IPS-18a (cell line): ENCODE data around the gene CSNK1G2.
"Not testable (repeated sequence)": the region's sequence is repeated elsewhere in the genome, so short reads cannot be mapped to it uniquely, and the experiment has no call there.

Source experiments
- H3K27ac ChIP-seq: one replicate; pipeline ENCODE4 v1.5.1; 2013; ENCODE audit warnings: low read length
- H3K27me3 ChIP-seq: one replicate; pipeline ENCODE4 v1.6.1; 2013; ENCODE audit warnings: mild to moderate bottlenecking, low read length; ENCODE audit not compliant: control insufficient read depth, insufficient read depth
- H3K36me3 ChIP-seq: one replicate; pipeline ENCODE4 v1.6.1; 2013; ENCODE audit warnings: low read depth, low read length; ENCODE audit not compliant: control insufficient read depth
- H3K4me1 ChIP-seq: one replicate; pipeline ENCODE4 v1.6.1; 2013; ENCODE audit warnings: low read depth, low read length; ENCODE audit not compliant: control insufficient read depth
- H3K4me3 ChIP-seq: one replicate; pipeline ENCODE4 v1.5.1; 2013; ENCODE audit warnings: low read length
- H3K9ac ChIP-seq: one replicate; pipeline ENCODE4 v1.6.1; 2013; ENCODE audit warnings: mild to moderate bottlenecking, low read length, moderate library complexity
- H3K9me3 ChIP-seq: one replicate; pipeline ENCODE4 v1.6.1; 2013; ENCODE audit warnings: low read depth, low read length; ENCODE audit not compliant: control insufficient read depth

The CSNK1G2 gene

GRCh38 chr19:1987197-1988187, 46.5 kb downstream of the CSNK1G2 start:
- Histone ChIP-seq H3K9me3 (no peaks in the 10 kb centered on the region), H3K36me3 (peaks cover 39% of the 10 kb centered on the region), H3K4me3 (no peak overlapping the region), H3K4me1 (no peaks in the 10 kb centered on the region), H3K27ac (no peak overlapping the region), H3K9ac (no peak overlapping the region), H3K27me3 (no peaks in the 10 kb centered on the region)

GRCh38 chr19:1988464-1988863, 47.5 kb downstream of the CSNK1G2 start:
- H3K4me1 ChIP-seq, H3K9me3 ChIP-seq, H3K27ac ChIP-seq, H3K9ac ChIP-seq, H3K4me3 ChIP-seq, H3K27me3 ChIP-seq: not testable (repeated sequence)
- H3K36me3 ChIP-seq: peaks cover 36% of the 10 kb centered on the region

- Histone ChIP-seq H3K36me3 (peaks cover 34% of the 10 kb centered on the region), H3K27ac (no peak overlapping the region), H3K27me3 (no peaks in the 10 kb centered on the region), H3K4me1 (no peaks in the 10 kb centered on the region), H3K4me3 (no peak overlapping the region), H3K9ac (no peak overlapping the region), H3K9me3 (no peaks in the 10 kb centered on the region)
Observed at GRCh38 chr19:1989513-1990229, 48.7 kb downstream of the CSNK1G2 start.

GRCh38 chr19:1990230-1991017, 49.5 kb downstream of the CSNK1G2 start:
- Histone ChIP-seq H3K27me3 (no peaks in the 10 kb centered on the region), H3K4me3 (no peak overlapping the region), H3K4me1 (no peaks in the 10 kb centered on the region), H3K9ac (no peak overlapping the region), H3K27ac (no peak overlapping the region), H3K9me3 (no peaks in the 10 kb centered on the region), H3K36me3 (peaks cover 29% of the 10 kb centered on the region)

GRCh38 chr19:1991018-1991913, 50.3 kb downstream of the CSNK1G2 start:
- Histone ChIP-seq H3K27ac (no peak overlapping the region), H3K36me3 (peaks cover 29% of the 10 kb centered on the region)

GRCh38 chr19:1992759-1993260, 51.8 kb downstream of the CSNK1G2 start:
- Histone ChIP-seq H3K9me3 (no peaks in the 10 kb centered on the region), H3K9ac (no peak overlapping the region), H3K36me3 (peaks cover 25% of the 10 kb centered on the region)

More at GRCh38 chr19:1991018-1991913, 50.3 kb downstream of the CSNK1G2 start:
- Histone ChIP-seq H3K9me3 (no peaks in the 10 kb centered on the region), H3K9ac (no peak overlapping the region), H3K4me1 (no peaks in the 10 kb centered on the region), H3K4me3 (no peak overlapping the region), H3K27me3 (no peaks in the 10 kb centered on the region)

GRCh38 chr19:1997353-1998233, 56.6 kb downstream of the CSNK1G2 start:
- Histone ChIP-seq H3K27me3 (no peaks in the 10 kb centered on the region), H3K9me3 (no peaks in the 10 kb centered on the region), H3K4me1 (no peaks in the 10 kb centered on the region), H3K9ac (no peak overlapping the region), H3K27ac (no peak overlapping the region), H3K4me3 (no peak overlapping the region), H3K36me3 (peaks cover 8% of the 10 kb centered on the region)

More at GRCh38 chr19:1992759-1993260, 51.8 kb downstream of the CSNK1G2 start:
- Histone ChIP-seq H3K27ac (no peak overlapping the region), H3K4me3 (no peak overlapping the region), H3K27me3 (no peaks in the 10 kb centered on the region), H3K4me1 (no peaks in the 10 kb centered on the region)

- no peaks in the 10 kb centered on the region for H3K27me3 ChIP-seq
- H3K27ac ChIP-seq: no peak overlapping the region
- no peak overlapping the region for H3K9ac ChIP-seq
- H3K4me3 ChIP-seq: no peak overlapping the region
- no peaks in the 10 kb centered on the region for H3K9me3 ChIP-seq
- H3K4me1 ChIP-seq: no peaks in the 10 kb centered on the region
- H3K36me3 ChIP-seq: peaks cover 8% of the 10 kb centered on the region
Observed at GRCh38 chr19:1998712-1999708, 58.0 kb downstream of the CSNK1G2 start.

GRCh38 chr19:1999856-2000515, 59.0 kb downstream of the CSNK1G2 start:
- Histone ChIP-seq H3K27me3 (no peaks in the 10 kb centered on the region), H3K9ac (no peak overlapping the region), H3K4me3 (no peak overlapping the region), H3K9me3 (no peaks in the 10 kb centered on the region), H3K36me3 (peaks cover 8% of the 10 kb centered on the region), H3K27ac (no peak overlapping the region), H3K4me1 (no peaks in the 10 kb centered on the region)
